Gastroesophageal sphincter (tissue), 4 donors: Measurements from ENCODE around the gene YPEL1. TPM values are rescaled to one million over a fixed set of nuclear protein-coding genes. Genes with fewer than 3 reads are reported as not detected.

Experiments
- ATAC-seq: fragments of 150-250 bp; one replicate; pipeline ENCODE4 v1.9.1; 2016; ENCODE audit warnings: mild to moderate bottlenecking, moderate library complexity
- H3K27ac ChIP-seq, 4 donors: fragments of 200-600 bp; sonication (generic) in 3 of 4; 1 replicate in 3 of 4; 2 replicates in 1 of 4; pipeline ENCODE4 v1.5.1; 2016 to 2019
- H3K27me3 ChIP-seq: fragments of 200-600 bp; sonication (generic); one replicate; pipeline ENCODE4 v1.5.1; 2019
- H3K36me3 ChIP-seq, 2 donors: fragments of 200-600 bp; sonication (generic); one replicate each; pipeline ENCODE4 v1.5.1; 2019; ENCODE audit warnings: control low read depth in 1 of 2
- H3K4me1 ChIP-seq, 3 donors: fragments of 200-600 bp; sonication (generic); 1 replicate in 2 of 3; 2 replicates in 1 of 3; pipeline ENCODE4 v1.5.1; 2016 to 2019; ENCODE audit warnings: control low read depth in 2 of 3
- H3K4me3 ChIP-seq, 2 donors: fragments of 200-600 bp; sonication (generic); one replicate each; pipeline ENCODE4 v1.5.1; 2019; ENCODE audit warnings: mild to moderate bottlenecking in 1 of 2, moderate library complexity in 1 of 2
- H3K9me3 ChIP-seq, 3 donors: fragments of 200-600 bp; sonication (generic); one replicate each; pipeline ENCODE4 v1.5.1; 2017 to 2019; ENCODE audit warnings: control low read depth in 2 of 3
- EP300 ChIP-seq: sonication (generic); formaldehyde crosslinking; IDR thresholded peaks from one replicate; pipeline ENCODE4 v1.6.1; 2017; ENCODE audit warnings: antibody characterized with exemption, mild to moderate bottlenecking
- POLR2A ChIP-seq, 2 donors: fragments of 450-650 bp; IDR thresholded peaks; one replicate each; pipeline ENCODE4 v1.6.1; 2017; ENCODE audit warnings: antibody characterized with exemption in 2 of 2, mild to moderate bottlenecking in 2 of 2, moderate library complexity in 1 of 2
- POLR2AphosphoS5 ChIP-seq: sonication (generic); formaldehyde crosslinking; IDR thresholded peaks from one replicate; pipeline ENCODE4 v1.6.1; 2017; ENCODE audit warnings: antibody characterized with exemption
- WGBS, 2 donors: methylation state at CpG; one replicate each; pipeline ENCODE4 v1.1.5; 2018; ENCODE audit warnings: low coverage in 1 of 2; 5-methylcytosine and 5-hydroxymethylcytosine counted together
- small RNA-seq, 4 donors: library from RNA; depleted of rRNA; stranded (forward); fragments of <200 nt; gene quantifications; one replicate each; pipeline ENCODE3, GENCODE V24; 2016
- total RNA-seq, 4 donors: library from RNA; depleted of rRNA; stranded (reverse); fragments of >200 nt; gene quantifications; one replicate each; pipeline ENCODE4 v1.1.0, GENCODE V29; 2016
- TF ChIP-seq, protein P1 (sequence below), 4 experiments: fragments of 200-600 bp in 2 of 4; fragments of 450-650 bp in 2 of 4; sonication (generic) in 1 of 4; IDR thresholded peaks; one replicate each; pipeline ENCODE4 v1.5.1; 2017 to 2019; ENCODE audit warnings: antibody characterized with exemption in 4 of 4, mild to moderate bottlenecking in 2 of 4, moderate library complexity in 2 of 4

YPEL1 gene
- total RNA-seq, 4 donors from 2014 or later: 11.6 to 23.1 (median 15.8) TPM

DNA sequence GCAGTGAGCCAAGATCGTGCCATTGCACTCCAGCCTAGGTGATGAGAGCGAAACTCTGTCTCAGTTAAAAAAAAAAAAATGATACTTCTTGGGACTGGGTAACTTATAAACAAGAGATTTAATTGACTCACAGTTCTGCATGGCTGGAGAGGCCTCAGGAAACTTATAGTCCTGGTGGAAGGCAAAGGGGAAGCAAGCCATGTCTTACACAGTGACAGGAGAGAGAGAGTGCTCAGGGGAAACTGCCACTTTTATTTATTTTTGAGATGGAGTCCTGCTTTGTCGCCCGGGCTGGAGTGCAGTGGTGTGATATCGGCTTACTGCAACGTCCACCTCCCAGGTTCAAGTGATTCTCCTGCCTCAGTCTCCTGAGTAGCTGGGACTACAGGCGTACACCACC is 85.3 kb downstream of the YPEL1 start:
- no peaks in the 10 kb centered on the region for H3K9me3 ChIP-seq
- H3K4me3 ChIP-seq: no peak overlapping the region
- 83 to 100% methylated on average over 3 to 6 of the region's 7 CpGs for WGBS, 2 donors
- ATAC-seq: no peak
- peaks cover 26% of the 10 kb centered on the region for H3K27me3 ChIP-seq
- TF ChIP-seq POLR2A (IDR thresholded peaks at IDR 0.05) (no peak), POLR2AphosphoS5 (no peak), EP300 (no peak)
- TF ChIP-seq, protein P1, sequence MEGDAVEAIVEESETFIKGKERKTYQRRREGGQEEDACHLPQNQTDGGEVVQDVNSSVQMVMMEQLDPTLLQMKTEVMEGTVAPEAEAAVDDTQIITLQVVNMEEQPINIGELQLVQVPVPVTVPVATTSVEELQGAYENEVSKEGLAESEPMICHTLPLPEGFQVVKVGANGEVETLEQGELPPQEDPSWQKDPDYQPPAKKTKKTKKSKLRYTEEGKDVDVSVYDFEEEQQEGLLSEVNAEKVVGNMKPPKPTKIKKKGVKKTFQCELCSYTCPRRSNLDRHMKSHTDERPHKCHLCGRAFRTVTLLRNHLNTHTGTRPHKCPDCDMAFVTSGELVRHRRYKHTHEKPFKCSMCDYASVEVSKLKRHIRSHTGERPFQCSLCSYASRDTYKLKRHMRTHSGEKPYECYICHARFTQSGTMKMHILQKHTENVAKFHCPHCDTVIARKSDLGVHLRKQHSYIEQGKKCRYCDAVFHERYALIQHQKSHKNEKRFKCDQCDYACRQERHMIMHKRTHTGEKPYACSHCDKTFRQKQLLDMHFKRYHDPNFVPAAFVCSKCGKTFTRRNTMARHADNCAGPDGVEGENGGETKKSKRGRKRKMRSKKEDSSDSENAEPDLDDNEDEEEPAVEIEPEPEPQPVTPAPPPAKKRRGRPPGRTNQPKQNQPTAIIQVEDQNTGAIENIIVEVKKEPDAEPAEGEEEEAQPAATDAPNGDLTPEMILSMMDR (IDR thresholded peaks at IDR 0.05): no peak
- peaks cover 0 to 8% of the 10 kb centered on the region in 2 donors for H3K36me3 ChIP-seq
- H3K27ac ChIP-seq: no peak overlapping the region
- H3K4me1 ChIP-seq: peaks cover 0 to 29% (median 11%) of the 10 kb centered on the region in 3 donors

Small RNA genes within 50 kb of the gene (small RNA-seq; reads per million reads assigned to genes)
- gene MIR301B (0 to 0.86 (median 0.61) reads per million in 4 donors), gene RN7SL280P (0 reads per million in 4 donors)

Other genes with a start within 250 kb of the YPEL1 start
- under 1 TPM; 0.15 to 0.40 (median 0.25) TPM for gene RIMBP3C, start 184.3 kb downstream of the YPEL1 start, total RNA-seq
- 10 to 100 TPM; 40.5 to 94.4 (median 60.0) TPM for gene UBE2L3, start 168.1 kb downstream of the YPEL1 start, total RNA-seq
- 10 to 100 TPM; 13.1 to 23.6 (median 22.1) TPM for gene YDJC, start 105.8 kb downstream of the YPEL1 start, total RNA-seq
- 1 to 10 TPM in 1 of 4 donors, under 1 TPM in 3; 0.16 to 1.3 (median 0.20) TPM for gene CCDC116, start 103.0 kb downstream of the YPEL1 start, total RNA-seq
- gene SDF2L1, start 93.5 kb downstream of the YPEL1 start, total RNA-seq: 10 to 100 TPM; 20.7 to 44.1 (median 30.5) TPM
- 10 to 100 TPM; 18.6 to 38.0 (median 22.4) TPM for gene PPIL2, start 69.8 kb downstream of the YPEL1 start, total RNA-seq
- 10 to 100 TPM; 40.3 to 70.8 (median 57.4) TPM for gene MAPK1, start 131.9 kb upstream of the YPEL1 start, total RNA-seq
- gene PPM1F, start 217.1 kb upstream of the YPEL1 start, total RNA-seq: 10 to 100 TPM; 22.9 to 78.0 (median 36.8) TPM
- gene TOP3B, start 247.0 kb upstream of the YPEL1 start, total RNA-seq: 10 to 100 TPM in 3 of 4 donors, 1 to 10 TPM in 1; 8.9 to 24.9 (median 18.6) TPM